SK-N-SH (cell line): ENCODE data around the gene GULP1. TPM values are rescaled to one million over a fixed set of nuclear protein-coding genes. Genes with fewer than 3 reads are reported as not detected.

Experiments used
- CTCF ChIA-PET: fragments of 300-600, 350-600 bp; formaldehyde crosslinking; extraction: SDS; loops from one replicate; lab custom pipeline; 2021; lab: Yijun Ruan, JAX
- POLR2A ChIA-PET: fragments of 350-600 bp; sonication (Branson Sonifier 250); formaldehyde crosslinking; extraction: SDS; loops from one replicate; lab custom pipeline; 2020; ENCODE audit warnings: antibody characterized with exemption, inconsistent platforms; lab: Yijun Ruan, JAX
- DNase-seq: peaks from one replicate; pipeline ENCODE4 v3.0.0; 2012
- H2AFZ ChIP-seq: fragments of 200-600 bp; sonication (generic); 2 replicates; pipeline ENCODE4 v1.8.1; 2016; ENCODE audit warnings: antibody characterized with exemption, mild to moderate bottlenecking, low read depth
- H3F3A ChIP-seq: fragments of 200-600 bp; sonication (generic); replicated peaks from 2 replicates; pipeline ENCODE3; 2016; ENCODE audit warnings: antibody characterized with exemption, mild to moderate bottlenecking; ENCODE audit not compliant: insufficient read depth
- H3K27ac ChIP-seq, 2 experiments: fragments of 200-500 bp in 1 of 2; fragments of 200-600 bp in 1 of 2; sonication (Bioruptor generic) in 1 of 2; sonication (generic), shearing (Covaris generic) in 1 of 2; 2 replicates each; pipeline versions ENCODE4 v1.5.1 to v1.6.1; 2014 to 2016; ENCODE audit warnings: low read depth in 2 of 2, inconsistent platforms in 1 of 2, low read length in 1 of 2, mild to moderate bottlenecking in 1 of 2, mixed read lengths in 1 of 2
- H3K27me3 ChIP-seq: fragments of 200-600 bp; sonication (generic), shearing (Covaris generic); 2 replicates; pipeline ENCODE4 v1.6.1; 2016; ENCODE audit warnings: mixed run types; ENCODE audit not compliant: insufficient read depth
- H3K36me3 ChIP-seq, 2 experiments: fragments of 200-500 bp in 1 of 2; fragments of 200-600 bp in 1 of 2; sonication (Bioruptor generic) in 1 of 2; sonication (generic) in 1 of 2; replicated peaks in 1 of 2; 2 replicates each; pipeline versions ENCODE3 to v1.5.1; 2014 to 2016; ENCODE audit warnings: low read length in 1 of 2, mild to moderate bottlenecking in 1 of 2; ENCODE audit not compliant: insufficient read depth in 2 of 2, control insufficient read depth in 1 of 2
- H3K4me1 ChIP-seq, 2 experiments: fragments of 200-500 bp in 1 of 2; fragments of 200-600 bp in 1 of 2; sonication (Bioruptor generic) in 1 of 2; sonication (generic), shearing (Covaris generic) in 1 of 2; 2 replicates each; pipeline versions ENCODE4 v1.5.1 to v1.6.1; 2014 to 2016; ENCODE audit warnings: low read depth in 1 of 2, low read length in 1 of 2, mixed run types in 1 of 2; ENCODE audit not compliant: insufficient read depth in 2 of 2, control insufficient read depth in 1 of 2
- H3K4me2 ChIP-seq: fragments of 200-600 bp; sonication (generic), shearing (Covaris generic); 2 replicates; pipeline ENCODE4 v1.6.1; 2017; ENCODE audit warnings: mixed run types
- H3K4me3 ChIP-seq, 2 experiments: fragments of 200-500 bp in 1 of 2; fragments of 200-600 bp in 1 of 2; sonication (Bioruptor generic) in 1 of 2; sonication (generic), shearing (Covaris generic) in 1 of 2; 2 replicates each; pipeline versions ENCODE4 v1.5.1 to v1.8.1; 2014 to 2016; ENCODE audit warnings: low read depth in 2 of 2, inconsistent platforms in 1 of 2, low read length in 1 of 2, mild to moderate bottlenecking in 1 of 2, mixed read lengths in 1 of 2, moderate library complexity in 1 of 2
- H3K79me2 ChIP-seq: fragments of 200-600 bp; sonication (generic); 2 replicates; pipeline ENCODE4 v1.8.1; 2017; ENCODE audit warnings: mild to moderate bottlenecking; ENCODE audit not compliant: insufficient read depth
- H3K9ac ChIP-seq: fragments of 200-600 bp; sonication (generic); 2 replicates; pipeline ENCODE4 v1.6.1; 2017; ENCODE audit warnings: mixed run types
- H3K9me2 ChIP-seq: fragments of 200-600 bp; sonication (generic); 2 replicates; pipeline ENCODE4 v1.6.1; 2017; ENCODE audit warnings: mixed run types
- H3K9me3 ChIP-seq: fragments of 200-600 bp; sonication (generic); 2 replicates; pipeline ENCODE4 v1.6.1; 2017; ENCODE audit warnings: mixed run types, mild to moderate bottlenecking, moderate library complexity
- H4K20me1 ChIP-seq: fragments of 200-600 bp; sonication (generic); 2 replicates; pipeline ENCODE4 v1.6.1; 2017; ENCODE audit warnings: mild to moderate bottlenecking, mixed run types; ENCODE audit not compliant: insufficient read depth
- EP300 ChIP-seq, 2 experiments: IDR thresholded peaks; 2 replicates each; pipeline versions ENCODE4 v1.4.0 to v1.6.1; 2012; ENCODE audit warnings: borderline replicate concordance in 1 of 2, low read depth in 1 of 2, low read length in 1 of 2
- EZH2phosphoT487 ChIP-seq: fragments of 200-600 bp; sonication (generic); IDR thresholded peaks from 2 replicates; pipeline ENCODE4 v1.6.1; 2017; ENCODE audit warnings: low read depth, mixed run types, mild to moderate bottlenecking, antibody characterized with exemption, moderate library complexity, borderline replicate concordance
- FOSL2 ChIP-seq: IDR thresholded peaks from 2 replicates; pipeline ENCODE4 v1.4.0; 2012; ENCODE audit warnings: low read depth, mild to moderate bottlenecking, moderate library complexity, borderline replicate concordance
- FOXJ3 ChIP-seq: sonication (generic); formaldehyde crosslinking; IDR thresholded peaks from 2 replicates; pipeline ENCODE4 v1.5.1; 2020; ENCODE audit warnings: mild to moderate bottlenecking, missing genetic modification reagents
- FOXM1 ChIP-seq: IDR thresholded peaks from 2 replicates; pipeline ENCODE4 v1.4.0; 2012; ENCODE audit warnings: low read depth, mild to moderate bottlenecking
- GATA2 ChIP-seq: sonication (generic); formaldehyde crosslinking; IDR thresholded peaks from 2 replicates; pipeline ENCODE4 v1.5.0; 2020; ENCODE audit warnings: mild to moderate bottlenecking, missing genetic modification reagents
- JUND ChIP-seq: IDR thresholded peaks from 2 replicates; pipeline ENCODE4 v1.4.0; 2012
- NRF1 ChIP-seq: IDR thresholded peaks from 2 replicates; pipeline ENCODE4 v1.6.1; 2012; ENCODE audit warnings: low read depth, mild to moderate bottlenecking, low read length
- POLR2AphosphoS5 ChIP-seq: IDR thresholded peaks from 2 replicates; pipeline ENCODE4 v1.6.1; 2012; ENCODE audit warnings: low read depth, low read length
- RXRA ChIP-seq: IDR thresholded peaks from 2 replicates; pipeline ENCODE4 v1.4.0; 2012; ENCODE audit warnings: low read depth, mild to moderate bottlenecking, borderline replicate concordance
- SMC3 ChIP-seq: IDR thresholded peaks from 2 replicates; pipeline ENCODE4 v1.6.1; 2012; ENCODE audit warnings: low read depth, low read length, improper control_type of control experiment
- TAF1 ChIP-seq: IDR thresholded peaks from 2 replicates; pipeline ENCODE4 v1.6.1; 2012; ENCODE audit warnings: low read depth, mild to moderate bottlenecking, low read length, moderate library complexity, borderline replicate concordance
- TCF12 ChIP-seq: IDR thresholded peaks from 2 replicates; pipeline ENCODE4 v1.4.0; 2012
- WGBS: methylation state at CpG from one replicate; pipeline ENCODE4 v1.1.6; 2017; ENCODE audit warnings: low lambda C conversion rate; 5-methylcytosine and 5-hydroxymethylcytosine counted together
- polyA plus RNA-seq, 3 experiments: library from polyadenylated mRNA; depleted of rRNA; stranded (reverse); fragments of >200 nt; gene quantifications; 2 replicates each; pipeline ENCODE4 v1.2.3, GENCODE V29; 2012
- TF ChIP-seq, protein P1 (sequence below): IDR thresholded peaks from 2 replicates; pipeline ENCODE4; 2012
- TF ChIP-seq, protein P2 (sequence below): IDR thresholded peaks from 2 replicates; pipeline ENCODE4 v1.4.0; 2012; ENCODE audit warnings: low read depth, borderline replicate concordance

GULP1 gene
- polyA plus RNA-seq, 1 of the 3 experiments (the other 2 are of a cell fraction) = 33.8 TPM

DNA sequence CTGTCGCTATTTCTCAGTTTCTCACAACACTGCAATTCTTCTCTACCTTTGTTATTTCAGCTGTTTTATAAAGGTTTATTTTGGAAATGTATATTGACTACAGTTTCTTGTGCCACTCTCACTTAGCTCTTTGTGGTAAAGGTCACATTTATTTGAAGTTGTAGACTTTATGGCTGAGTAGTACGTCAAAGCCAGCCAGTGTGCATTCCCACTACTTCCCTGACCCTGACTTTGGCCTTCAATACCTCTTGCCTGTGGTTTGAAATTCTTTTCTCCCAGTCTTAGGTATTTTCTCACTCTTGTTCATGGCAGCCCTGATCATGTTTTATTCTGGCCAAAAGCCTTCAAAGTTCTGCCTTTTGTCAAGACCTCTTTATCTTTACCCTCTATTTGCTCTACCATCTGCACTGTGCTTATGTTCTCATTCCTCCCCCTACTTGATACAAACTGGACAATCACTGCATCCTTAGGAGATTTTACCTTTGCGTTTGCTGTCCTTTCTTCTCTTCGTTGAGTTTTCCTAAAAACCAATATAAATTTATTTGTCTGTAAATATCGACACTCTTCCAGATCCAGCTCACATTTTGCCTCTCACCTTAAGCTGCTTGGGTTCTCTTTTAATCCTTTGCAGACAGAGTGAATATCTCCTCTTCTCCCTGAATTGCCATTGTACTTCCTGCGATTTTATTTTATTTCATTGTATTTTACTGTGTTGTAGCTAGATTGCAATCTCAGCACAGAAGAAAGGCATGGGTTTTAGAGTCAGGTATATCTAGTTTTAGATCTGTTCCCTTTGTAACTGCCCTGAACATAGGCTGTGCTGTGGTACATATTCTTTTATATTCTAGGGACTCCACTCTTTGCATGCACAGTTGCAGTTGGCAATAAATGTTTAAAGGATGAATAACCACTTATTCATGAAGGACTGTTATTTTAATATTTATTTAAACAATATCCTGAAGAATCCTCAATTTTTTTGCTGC lies 31.2 kb downstream of the GULP1 start:
- H2AFZ ChIP-seq = peak overlapping the region; percentile 20; the same call in 1 of the 2 replicates
- H3K9me2 ChIP-seq = no peaks in the 10 kb centered on the region
- H3K4me2 ChIP-seq = peak overlapping the region; percentile 64
- H3F3A ChIP-seq = peaks cover 39% of the 10 kb centered on the region
- TF ChIP-seq GATA2 (CRISPR knock-in tag) (peak; percentile 60; the same call in 1 of the 2 replicates), TCF12 (peak; percentile 31), JUND (0 out of 2 replicates have a peak, but pooled peaks have one; percentile 29), POLR2AphosphoS5 (no peak), EP300 (IDR thresholded peaks at IDR 0.05; ENCODE audit: borderline replicate concordance in 1 of 2, low read depth in 1 of 2, low read length in 1 of 2) (0 out of 4 replicates have a peak, but pooled peaks of 1 of the 2 experiments have one; percentile 31), FOSL2 (peak; percentile 39; the same call in 1 of the 2 replicates)
- TF ChIP-seq, protein P1, sequence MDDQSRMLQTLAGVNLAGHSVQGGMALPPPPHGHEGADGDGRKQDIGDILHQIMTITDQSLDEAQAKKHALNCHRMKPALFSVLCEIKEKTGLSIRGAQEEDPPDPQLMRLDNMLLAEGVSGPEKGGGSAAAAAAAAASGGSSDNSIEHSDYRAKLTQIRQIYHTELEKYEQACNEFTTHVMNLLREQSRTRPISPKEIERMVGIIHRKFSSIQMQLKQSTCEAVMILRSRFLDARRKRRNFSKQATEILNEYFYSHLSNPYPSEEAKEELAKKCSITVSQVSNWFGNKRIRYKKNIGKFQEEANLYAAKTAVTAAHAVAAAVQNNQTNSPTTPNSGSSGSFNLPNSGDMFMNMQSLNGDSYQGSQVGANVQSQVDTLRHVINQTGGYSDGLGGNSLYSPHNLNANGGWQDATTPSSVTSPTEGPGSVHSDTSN = no peak
- H3K9ac ChIP-seq = peak overlapping the region; percentile 39; the same call in 1 of the 2 replicates
- peaks cover 37 to 53% of the 10 kb centered on the region in 2 experiments for H3K4me1 ChIP-seq
- CTCF ChIA-PET = interaction anchor here (1.0 to 2.2 kb wide), 3 partner anchors 10 to 189 kb away, joined by 3 to 8 read pairs (median 3); partner anchors contain the start of gene GULP1
- H3K36me3 ChIP-seq = peaks cover 0 to 17% of the 10 kb centered on the region in 2 experiments
- POLR2A ChIA-PET = interaction anchor here (1.3 to 1.4 kb wide), 2 partner anchors 15 to 31 kb away, joined by 3 to 4 read pairs; partner anchors contain the start of gene GULP1
- no peaks in the 10 kb centered on the region for H3K9me3 ChIP-seq
- peaks cover 88% of the 10 kb centered on the region for H3K79me2 ChIP-seq
- H3K4me3 ChIP-seq = no peak overlapping the region
- peak overlapping the region; percentile 72 to 85 for H3K27ac ChIP-seq
- 43% methylated on average over 6 of the region's 6 CpGs for WGBS
- H3K27me3 ChIP-seq = no peaks in the 10 kb centered on the region
- no peak for DNase-seq
- H4K20me1 ChIP-seq = no peaks in the 10 kb centered on the region

DNA sequence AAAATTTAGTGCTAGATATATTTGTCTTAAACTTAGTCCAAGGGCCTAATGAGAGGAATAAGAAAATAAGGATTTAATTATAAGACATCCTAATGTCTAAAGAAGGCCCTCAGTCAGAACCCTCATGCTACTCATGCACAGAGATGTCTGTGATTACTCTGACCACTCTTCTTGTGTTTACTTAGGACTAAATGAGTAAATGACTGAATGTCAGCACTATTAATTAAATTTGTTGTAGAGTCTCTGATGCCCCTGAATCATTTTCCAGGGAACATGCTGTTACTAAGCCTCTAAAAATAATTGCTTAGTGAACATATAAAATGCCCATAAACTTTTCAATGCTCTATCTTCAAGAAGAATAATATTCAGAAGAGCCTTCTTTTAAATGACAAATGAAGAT lies 32.4 kb downstream of the GULP1 start:
- no peak overlapping the region for H3K4me3 ChIP-seq
- no peak for DNase-seq
- H3K9me3 ChIP-seq = no peaks in the 10 kb centered on the region
- peaks cover 28% of the 10 kb centered on the region for H3F3A ChIP-seq
- H4K20me1 ChIP-seq = no peaks in the 10 kb centered on the region
- peak overlapping the region; percentile 64; the same call in 1 of the 2 replicates for H3K4me2 ChIP-seq
- peaks cover 42 to 44% of the 10 kb centered on the region in 2 experiments for H3K4me1 ChIP-seq
- H3K36me3 ChIP-seq = peaks cover 0 to 21% of the 10 kb centered on the region in 2 experiments
- H3K9me2 ChIP-seq = no peaks in the 10 kb centered on the region
- ChIA-PET CTCF (no interaction called here), POLR2A (no interaction called here)
- peaks cover 86% of the 10 kb centered on the region for H3K79me2 ChIP-seq
- H3K27ac ChIP-seq = peak overlapping the region; percentile 1 to 72
- H3K9ac ChIP-seq = peak overlapping the region; percentile 39; the same call in 1 of the 2 replicates
- H2AFZ ChIP-seq = no peak overlapping the region
- TF ChIP-seq, protein P1 = no peak
- TF ChIP-seq TAF1 (no peak), TCF12 (no peak), NRF1 (no peak), FOXJ3 (CRISPR knock-in tag) (no peak), SMC3 (no peak), FOXM1 (no peak), RXRA (no peak), EZH2phosphoT487 (no peak), GATA2 (CRISPR knock-in tag) (no peak)
- TF ChIP-seq, protein P2, sequence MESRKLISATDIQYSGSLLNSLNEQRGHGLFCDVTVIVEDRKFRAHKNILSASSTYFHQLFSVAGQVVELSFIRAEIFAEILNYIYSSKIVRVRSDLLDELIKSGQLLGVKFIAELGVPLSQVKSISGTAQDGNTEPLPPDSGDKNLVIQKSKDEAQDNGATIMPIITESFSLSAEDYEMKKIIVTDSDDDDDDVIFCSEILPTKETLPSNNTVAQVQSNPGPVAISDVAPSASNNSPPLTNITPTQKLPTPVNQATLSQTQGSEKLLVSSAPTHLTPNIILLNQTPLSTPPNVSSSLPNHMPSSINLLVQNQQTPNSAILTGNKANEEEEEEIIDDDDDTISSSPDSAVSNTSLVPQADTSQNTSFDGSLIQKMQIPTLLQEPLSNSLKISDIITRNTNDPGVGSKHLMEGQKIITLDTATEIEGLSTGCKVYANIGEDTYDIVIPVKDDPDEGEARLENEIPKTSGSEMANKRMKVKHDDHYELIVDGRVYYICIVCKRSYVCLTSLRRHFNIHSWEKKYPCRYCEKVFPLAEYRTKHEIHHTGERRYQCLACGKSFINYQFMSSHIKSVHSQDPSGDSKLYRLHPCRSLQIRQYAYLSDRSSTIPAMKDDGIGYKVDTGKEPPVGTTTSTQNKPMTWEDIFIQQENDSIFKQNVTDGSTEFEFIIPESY = no peak
- no peaks in the 10 kb centered on the region for H3K27me3 ChIP-seq
